Measurements from ENCODE around the gene USE1.

USE1 gene

GRCh38 chr19:17259118-17259780 is 44.1 kb downstream of the USE1 start:
- DNase-seq: no peak

GRCh38 chr19:17259934-17260333 is 44.8 kb downstream of the USE1 start:
- no peak for DNase-seq

GRCh38 chr19:17260842-17261325 is 45.7 kb downstream of the USE1 start:
- DNase-seq: peak; percentile 93 to 94

DNA sequence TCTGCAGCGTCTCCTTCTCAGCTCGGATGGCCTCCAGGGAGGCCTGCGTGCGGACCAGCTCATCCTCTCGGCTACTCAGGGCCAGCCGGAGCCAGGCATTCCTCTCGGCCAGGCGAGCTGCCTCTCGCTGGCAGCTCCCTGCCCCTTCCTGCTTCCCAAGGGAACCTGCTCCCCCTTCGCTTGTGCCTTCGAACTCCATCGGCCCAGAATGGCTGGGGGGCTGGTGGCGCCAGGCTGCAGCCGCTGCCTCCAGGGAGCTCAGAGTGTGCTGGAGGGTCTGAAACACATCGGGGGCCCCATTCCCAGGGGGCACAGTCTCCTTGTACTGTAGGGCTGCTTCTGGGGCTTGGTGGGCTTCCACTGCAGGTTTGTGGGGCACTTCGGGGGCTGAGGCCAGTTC is 47.4 kb downstream of the USE1 start:
- DNase-seq: no peak

- DNase-seq: no peak
Measured at GRCh38 chr19:17263712-17264640, 48.8 kb downstream of the USE1 start.

DNA sequence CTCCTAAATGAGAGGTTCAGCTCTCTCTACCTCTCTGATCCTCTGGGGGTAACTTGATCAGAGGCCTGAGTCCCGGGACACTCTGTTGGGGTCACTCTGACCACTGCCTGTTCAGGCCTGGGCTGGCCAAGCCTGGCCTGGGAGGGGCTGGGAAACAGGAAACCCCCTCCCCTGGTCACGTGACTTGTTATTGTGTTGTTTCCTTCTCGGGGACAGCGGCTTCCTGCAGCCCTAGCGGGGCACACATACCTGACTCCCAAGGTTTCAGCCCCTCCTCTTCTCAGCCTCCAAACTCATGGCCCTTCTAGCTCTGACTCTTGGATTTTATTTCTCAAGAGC is 49.5 kb downstream of the USE1 start, which contains the start of gene USHBP1:
Gene USHBP1, minus strand, starts transcription at position 105 of the 339 bp plus-strand sequence. CDS start 446 bp downstream, outside the sequence.
- DNase-seq: no peak

DNA sequence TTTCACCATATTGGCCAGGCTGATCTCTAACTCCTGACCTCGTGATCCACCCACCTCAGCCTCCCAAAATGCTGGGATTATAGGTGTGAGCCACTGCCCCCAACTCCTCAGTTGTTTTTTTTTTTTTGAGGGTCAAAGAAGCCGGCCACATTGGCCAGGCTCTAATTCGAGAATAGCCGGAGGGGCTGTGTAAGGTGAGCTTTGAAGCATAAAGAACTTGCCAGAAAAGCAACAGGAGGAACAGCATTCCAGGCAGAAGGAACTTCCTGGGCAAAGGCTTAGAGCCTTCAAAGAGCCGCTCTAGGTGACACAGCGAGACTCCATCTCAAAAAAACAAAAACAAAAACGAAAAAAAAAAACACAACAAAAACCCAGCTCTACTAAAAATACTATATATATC is 50.9 kb downstream of the USE1 start:
- no peak for DNase-seq

GRCh38 chr19:17266589-17266974 is 51.4 kb downstream of the USE1 start:
- DNase-seq: no peak

DNA sequence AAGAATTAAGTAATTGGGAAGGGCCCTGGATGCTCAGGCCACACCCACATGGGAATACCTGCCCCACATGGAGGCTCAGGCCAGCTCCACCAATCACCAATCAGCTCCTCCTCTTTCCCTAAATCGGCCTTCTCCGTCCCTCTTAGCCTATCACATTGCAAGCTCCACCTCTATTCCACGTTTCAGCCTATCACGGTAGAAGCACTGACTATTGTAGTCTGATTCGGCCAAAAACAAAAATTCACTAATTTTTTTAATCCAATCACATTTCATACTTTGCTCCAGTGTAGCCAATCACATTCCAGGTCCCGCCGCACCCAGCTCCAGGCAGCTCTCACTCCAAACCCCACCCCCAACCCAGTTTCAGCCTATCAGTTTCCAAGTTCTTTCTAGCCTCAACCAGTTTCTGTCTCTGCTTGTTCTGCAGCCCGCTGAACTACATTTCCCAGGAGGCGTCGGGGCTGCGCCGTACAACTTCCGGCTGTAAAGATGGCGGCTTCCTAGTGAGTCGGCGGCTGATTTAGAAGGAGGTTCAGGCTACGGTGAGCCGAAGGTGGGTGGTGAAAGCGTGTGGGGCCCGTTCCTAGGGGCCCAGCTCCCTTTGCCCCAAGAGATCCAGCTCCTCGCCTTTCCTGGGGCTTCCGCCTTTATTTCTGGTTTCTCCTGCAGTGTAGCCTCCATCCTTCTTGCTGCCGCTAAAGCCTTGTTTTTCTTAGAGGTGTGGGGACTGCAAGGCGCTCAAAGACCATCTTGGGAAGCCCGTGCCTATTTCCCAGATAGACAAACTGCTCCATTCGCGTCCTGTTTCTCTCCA is 52.0 kb downstream of the USE1 start, which contains the start of gene BABAM1:
Gene BABAM1, plus strand, starts transcription at position 469 of the 814 bp plus-strand sequence. CDS start 1,364 bp downstream, outside the sequence.
- peak; percentile 85 to 90 for DNase-seq

- no peak for DNase-seq
Measured at GRCh38 chr19:17268754-17269153, 53.6 kb downstream of the USE1 start.
